ENCODE measurements around the gene SULT1C4. TPM values are rescaled to one million over a fixed set of nuclear protein-coding genes. Genes with fewer than 3 reads are reported as not detected.
"Not testable (repeated sequence)": the region's sequence is repeated elsewhere in the genome, so short reads cannot be mapped to it uniquely, and the experiment has no call there.

SULT1C4 gene
- total RNA-seq, 1 donor from 2014 or later: 12.5 TPM

GRCh38 chr2:108355906-108356734 lies 21.6 kb upstream of the SULT1C4 start:
- no peaks in the 10 kb centered on the region for H3K9me3 ChIP-seq (ENCODE audit: control insufficient read depth in 3 of 3, low read length in 3 of 3)
- no peak overlapping the region for H3K4me3 ChIP-seq (ENCODE audit: low read length in 3 of 3)
- no peaks in the 10 kb centered on the region for H3K27me3 ChIP-seq (ENCODE audit: control insufficient read depth in 3 of 3, insufficient read depth in 3 of 3, low read length in 3 of 3)
- H3K4me1 ChIP-seq (ENCODE audit: control insufficient read depth in 3 of 3, insufficient read depth in 3 of 3, low read length in 3 of 3): no peaks in the 10 kb centered on the region
- H3K27ac ChIP-seq (ENCODE audit: low read depth, low read length): no peak overlapping the region
- H3K36me3 ChIP-seq (ENCODE audit: control insufficient read depth in 3 of 3, insufficient read depth in 3 of 3, low read length in 3 of 3): no peaks in the 10 kb centered on the region
- no peak overlapping the region for H3K9ac ChIP-seq (ENCODE audit: low read depth in 1 of 3, low read length in 3 of 3)

DNA sequence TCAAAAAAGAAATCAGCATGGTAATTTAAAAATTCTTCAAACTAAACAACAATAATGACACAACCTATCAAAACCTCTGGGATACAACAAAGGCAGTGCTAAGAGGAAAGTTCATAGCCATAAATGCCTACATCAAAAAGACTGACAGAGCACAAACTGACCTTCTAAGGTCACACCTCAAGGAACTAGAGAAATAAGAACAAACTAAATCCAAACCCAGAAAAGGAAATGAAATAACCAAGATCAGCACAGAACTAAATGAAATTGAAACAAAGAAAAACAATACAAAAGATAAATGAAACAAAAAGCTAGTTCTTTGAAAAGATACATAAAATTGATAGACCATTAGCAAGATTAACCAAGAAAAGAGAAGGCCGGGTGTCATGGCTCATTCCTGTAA lies 18.4 kb upstream of the SULT1C4 start:
- H3K27me3 ChIP-seq (ENCODE audit: control insufficient read depth in 3 of 3, insufficient read depth in 3 of 3, low read length in 3 of 3); H3K9ac ChIP-seq (ENCODE audit: low read depth in 1 of 3, low read length in 3 of 3); H3K4me3 ChIP-seq (ENCODE audit: low read length in 3 of 3); H3K36me3 ChIP-seq (ENCODE audit: control insufficient read depth in 3 of 3, insufficient read depth in 3 of 3, low read length in 3 of 3); H3K27ac ChIP-seq (ENCODE audit: low read depth, low read length); H3K4me1 ChIP-seq (ENCODE audit: control insufficient read depth in 3 of 3, insufficient read depth in 3 of 3, low read length in 3 of 3); H3K9me3 ChIP-seq (ENCODE audit: control insufficient read depth in 3 of 3, low read length in 3 of 3): not testable (repeated sequence)

DNA sequence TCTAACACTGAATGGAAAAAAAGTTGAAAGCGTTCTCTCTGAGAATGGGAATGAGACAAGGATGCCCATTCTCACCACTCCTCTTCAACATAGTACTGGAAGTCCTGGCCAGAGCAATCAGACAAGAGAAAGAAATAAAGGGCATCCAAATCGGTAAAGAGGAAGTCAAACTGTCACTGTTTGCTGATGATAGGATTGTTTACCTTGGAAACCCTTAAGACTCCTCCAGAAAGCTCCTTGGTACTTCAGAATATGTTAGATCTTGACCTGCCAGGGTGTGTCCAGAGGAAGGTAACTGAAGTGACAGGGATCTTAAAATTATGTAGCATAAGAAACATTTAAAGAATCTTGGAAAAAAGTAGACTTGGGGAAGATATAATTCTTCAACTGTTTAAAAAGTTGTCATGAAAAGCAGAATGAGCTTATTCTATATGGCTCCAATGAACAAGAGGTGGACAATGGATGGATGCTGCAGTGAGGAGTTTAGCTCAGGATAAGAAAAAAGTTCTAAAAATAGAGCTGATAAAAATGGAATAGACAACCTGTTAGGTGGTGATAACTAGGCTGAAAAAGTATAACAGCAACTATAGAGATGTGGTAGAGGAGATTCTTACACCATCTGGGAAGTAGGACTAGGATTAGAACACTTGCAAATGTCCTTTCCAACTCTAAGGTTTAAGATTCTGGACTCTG lies 16.8 kb upstream of the SULT1C4 start:
- no peak overlapping the region for H3K4me3 ChIP-seq (ENCODE audit: low read length in 3 of 3)
- no peak overlapping the region for H3K27ac ChIP-seq (ENCODE audit: low read depth, low read length)
- H3K36me3 ChIP-seq (ENCODE audit: control insufficient read depth in 3 of 3, insufficient read depth in 3 of 3, low read length in 3 of 3): no peaks in the 10 kb centered on the region
- H3K9me3 ChIP-seq (ENCODE audit: control insufficient read depth in 3 of 3, low read length in 3 of 3): no peaks in the 10 kb centered on the region
- H3K27me3 ChIP-seq (ENCODE audit: control insufficient read depth in 3 of 3, insufficient read depth in 3 of 3, low read length in 3 of 3): no peaks in the 10 kb centered on the region
- no peaks in the 10 kb centered on the region for H3K4me1 ChIP-seq (ENCODE audit: control insufficient read depth in 3 of 3, insufficient read depth in 3 of 3, low read length in 3 of 3)
- H3K9ac ChIP-seq (ENCODE audit: low read depth in 1 of 3, low read length in 3 of 3): no peak overlapping the region

- Histone ChIP-seq H3K36me3 (ENCODE audit: control insufficient read depth in 3 of 3, insufficient read depth in 3 of 3, low read length in 3 of 3) (no peaks in the 10 kb centered on the region), H3K9ac (ENCODE audit: low read depth in 1 of 3, low read length in 3 of 3) (no peak overlapping the region), H3K27me3 (ENCODE audit: control insufficient read depth in 3 of 3, insufficient read depth in 3 of 3, low read length in 3 of 3) (no peaks in the 10 kb centered on the region), H3K27ac (ENCODE audit: low read depth, low read length) (no peak overlapping the region), H3K4me1 (ENCODE audit: control insufficient read depth in 3 of 3, insufficient read depth in 3 of 3, low read length in 3 of 3) (no peaks in the 10 kb centered on the region), H3K4me3 (ENCODE audit: low read length in 3 of 3) (no peak overlapping the region), H3K9me3 (ENCODE audit: control insufficient read depth in 3 of 3, low read length in 3 of 3) (no peaks in the 10 kb centered on the region)
Observed at GRCh38 chr2:108363024-108363907, 14.5 kb upstream of the SULT1C4 start.

DNA sequence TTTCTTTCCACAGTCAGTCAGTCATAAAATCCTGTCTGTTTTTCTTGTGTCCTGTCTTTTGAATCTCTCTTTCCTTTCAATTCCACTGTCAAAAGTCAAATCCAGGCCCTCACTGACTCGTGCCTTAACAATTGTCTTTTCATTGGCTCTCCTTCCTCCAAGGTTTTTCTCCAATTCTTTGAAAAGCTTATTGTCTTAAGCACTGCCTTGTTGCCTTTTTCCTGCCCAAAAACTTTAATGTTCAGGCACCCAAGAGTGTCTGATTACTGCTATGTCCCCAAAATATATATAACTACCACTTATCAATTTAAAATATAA lies 13.9 kb upstream of the SULT1C4 start:
- Histone ChIP-seq H3K9ac (ENCODE audit: low read depth in 1 of 3, low read length in 3 of 3) (no peak overlapping the region), H3K4me1 (ENCODE audit: control insufficient read depth in 3 of 3, insufficient read depth in 3 of 3, low read length in 3 of 3) (no peaks in the 10 kb centered on the region), H3K4me3 (ENCODE audit: low read length in 3 of 3) (no peak overlapping the region), H3K27me3 (ENCODE audit: control insufficient read depth in 3 of 3, insufficient read depth in 3 of 3, low read length in 3 of 3) (no peaks in the 10 kb centered on the region), H3K9me3 (ENCODE audit: control insufficient read depth in 3 of 3, low read length in 3 of 3) (no peaks in the 10 kb centered on the region), H3K36me3 (ENCODE audit: control insufficient read depth in 3 of 3, insufficient read depth in 3 of 3, low read length in 3 of 3) (no peaks in the 10 kb centered on the region), H3K27ac (ENCODE audit: low read depth, low read length) (no peak overlapping the region)

GRCh38 chr2:108364676-108365297 lies 13.0 kb upstream of the SULT1C4 start:
- Histone ChIP-seq H3K4me1 (ENCODE audit: control insufficient read depth in 3 of 3, insufficient read depth in 3 of 3, low read length in 3 of 3) (no peaks in the 10 kb centered on the region), H3K27me3 (ENCODE audit: control insufficient read depth in 3 of 3, insufficient read depth in 3 of 3, low read length in 3 of 3) (no peaks in the 10 kb centered on the region), H3K36me3 (ENCODE audit: control insufficient read depth in 3 of 3, insufficient read depth in 3 of 3, low read length in 3 of 3) (no peaks in the 10 kb centered on the region), H3K9me3 (ENCODE audit: control insufficient read depth in 3 of 3, low read length in 3 of 3) (no peaks in the 10 kb centered on the region), H3K4me3 (ENCODE audit: low read length in 3 of 3) (no peak overlapping the region), H3K9ac (ENCODE audit: low read depth in 1 of 3, low read length in 3 of 3) (no peak overlapping the region), H3K27ac (ENCODE audit: low read depth, low read length) (no peak overlapping the region)

DNA sequence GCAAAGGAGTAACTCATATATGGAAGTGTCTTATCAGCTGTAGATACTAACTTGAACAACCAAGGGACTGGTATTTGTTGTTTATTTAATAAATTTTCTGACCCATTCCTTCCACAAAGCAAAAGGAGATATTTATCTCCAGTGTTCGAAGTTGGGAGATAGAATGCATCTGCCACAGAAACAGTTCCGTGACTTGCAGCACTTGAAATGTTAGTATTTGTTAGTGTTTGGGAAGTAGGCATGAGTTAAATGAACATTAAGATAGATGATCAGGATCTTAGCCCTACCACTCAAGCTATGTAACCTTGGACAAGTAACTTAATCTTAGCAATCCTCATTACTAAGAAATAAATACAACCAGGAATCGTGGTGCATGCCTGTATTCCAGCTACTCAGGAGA lies 12.1 kb upstream of the SULT1C4 start:
- no peaks in the 10 kb centered on the region for H3K27me3 ChIP-seq (ENCODE audit: control insufficient read depth in 3 of 3, insufficient read depth in 3 of 3, low read length in 3 of 3)
- no peaks in the 10 kb centered on the region for H3K4me1 ChIP-seq (ENCODE audit: control insufficient read depth in 3 of 3, insufficient read depth in 3 of 3, low read length in 3 of 3)

GRCh38 chr2:108367014-108367413 lies 10.7 kb upstream of the SULT1C4 start:
- no peak overlapping the region for H3K27ac ChIP-seq (ENCODE audit: low read depth, low read length)
- no peak overlapping the region for H3K4me3 ChIP-seq (ENCODE audit: low read length in 3 of 3)
- H3K27me3 ChIP-seq (ENCODE audit: control insufficient read depth in 3 of 3, insufficient read depth in 3 of 3, low read length in 3 of 3): no peaks in the 10 kb centered on the region
- H3K4me1 ChIP-seq (ENCODE audit: control insufficient read depth in 3 of 3, insufficient read depth in 3 of 3, low read length in 3 of 3): no peaks in the 10 kb centered on the region
- H3K9ac ChIP-seq (ENCODE audit: low read depth in 1 of 3, low read length in 3 of 3): no peak overlapping the region
- H3K36me3 ChIP-seq (ENCODE audit: control insufficient read depth in 3 of 3, insufficient read depth in 3 of 3, low read length in 3 of 3): no peaks in the 10 kb centered on the region
- no peaks in the 10 kb centered on the region for H3K9me3 ChIP-seq (ENCODE audit: control insufficient read depth in 3 of 3, low read length in 3 of 3)

More for the DNA sequence above, 12.1 kb upstream of the SULT1C4 start:
- Histone ChIP-seq H3K27ac (ENCODE audit: low read depth, low read length) (no peak overlapping the region), H3K4me3 (ENCODE audit: low read length in 3 of 3) (no peak overlapping the region), H3K36me3 (ENCODE audit: control insufficient read depth in 3 of 3, insufficient read depth in 3 of 3, low read length in 3 of 3) (no peaks in the 10 kb centered on the region), H3K9ac (ENCODE audit: low read depth in 1 of 3, low read length in 3 of 3) (no peak overlapping the region), H3K9me3 (ENCODE audit: control insufficient read depth in 3 of 3, low read length in 3 of 3) (no peaks in the 10 kb centered on the region)

DNA sequence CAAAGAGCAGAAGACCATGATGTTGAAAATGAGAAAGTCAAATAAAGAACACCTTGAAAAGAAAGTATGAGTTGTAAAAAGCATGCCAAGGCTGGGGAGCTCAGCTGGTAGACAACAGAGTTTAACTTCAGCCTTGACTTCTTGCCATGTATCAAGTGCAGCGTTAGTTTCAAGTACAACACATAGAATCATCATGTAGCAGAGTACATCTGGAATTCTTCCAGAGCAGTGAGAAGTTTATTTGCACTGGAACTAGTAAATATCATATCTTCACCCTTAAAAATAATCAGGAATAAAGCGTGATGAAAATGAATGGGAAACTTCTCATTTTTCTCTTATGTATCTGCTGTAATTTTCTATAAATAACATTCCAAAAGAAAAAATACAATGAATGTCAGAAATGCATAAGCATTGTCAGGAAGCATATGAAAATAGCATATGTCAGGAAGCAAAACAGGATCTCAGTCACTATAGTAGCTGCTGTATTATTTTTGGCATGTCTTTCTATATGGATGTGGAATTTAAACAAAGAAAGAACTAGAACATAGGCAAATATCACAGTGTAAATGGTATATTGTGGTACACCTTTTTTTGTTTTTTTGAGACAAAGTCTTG lies 10.1 kb upstream of the SULT1C4 start:
- H3K9ac ChIP-seq (ENCODE audit: low read depth in 1 of 3, low read length in 3 of 3): no peak overlapping the region

More for the DNA sequence above, 10.1 kb upstream of the SULT1C4 start:
- no peak overlapping the region for H3K27ac ChIP-seq (ENCODE audit: low read depth, low read length)
- H3K4me3 ChIP-seq (ENCODE audit: low read length in 3 of 3): no peak overlapping the region
- H3K27me3 ChIP-seq (ENCODE audit: control insufficient read depth in 3 of 3, insufficient read depth in 3 of 3, low read length in 3 of 3): no peaks in the 10 kb centered on the region
- H3K4me1 ChIP-seq (ENCODE audit: control insufficient read depth in 3 of 3, insufficient read depth in 3 of 3, low read length in 3 of 3): no peaks in the 10 kb centered on the region
- H3K9me3 ChIP-seq (ENCODE audit: control insufficient read depth in 3 of 3, low read length in 3 of 3): no peaks in the 10 kb centered on the region
- no peaks in the 10 kb centered on the region for H3K36me3 ChIP-seq (ENCODE audit: control insufficient read depth in 3 of 3, insufficient read depth in 3 of 3, low read length in 3 of 3)
